DMS153 (cell line): ENCODE data around the gene WFDC9.
A peak's percentile ranks its signal among the peaks of the same experiment; 100 is the strongest.
"Not testable (repeated sequence)": the region's sequence is repeated elsewhere in the genome, so short reads cannot be mapped to it uniquely, and the experiment has no call there.

Experiments used
- DNase-seq: peaks from one replicate; lab custom pipeline; 2025; lab: John Stamatoyannopoulos, UW

Gene WFDC9

DNA sequence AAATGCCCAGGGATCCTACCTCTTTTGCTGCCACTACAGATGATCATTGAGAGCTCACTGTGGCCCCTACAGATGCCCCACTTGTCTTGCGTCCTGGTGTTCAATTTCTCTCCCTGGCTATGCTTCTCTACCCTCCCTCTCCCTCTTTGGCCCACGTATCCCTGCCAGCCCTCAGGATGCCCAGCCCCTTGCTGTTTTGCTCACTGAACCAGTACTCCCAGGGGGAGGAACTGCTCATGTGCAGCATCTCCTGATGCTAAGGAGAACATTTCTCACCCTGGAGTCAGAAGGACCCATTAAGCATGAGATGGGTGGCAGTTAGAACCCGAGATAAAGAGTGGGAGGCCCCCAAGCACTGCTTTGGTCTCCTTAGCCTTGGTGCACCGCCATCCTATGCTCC lies at the start of gene WFDC9:
Gene WFDC9, minus strand, starts transcription at position 101 of the 400 bp plus-strand sequence. CDS start 21,103 bp downstream, outside the sequence.
- DNase-seq = no peak

DNA sequence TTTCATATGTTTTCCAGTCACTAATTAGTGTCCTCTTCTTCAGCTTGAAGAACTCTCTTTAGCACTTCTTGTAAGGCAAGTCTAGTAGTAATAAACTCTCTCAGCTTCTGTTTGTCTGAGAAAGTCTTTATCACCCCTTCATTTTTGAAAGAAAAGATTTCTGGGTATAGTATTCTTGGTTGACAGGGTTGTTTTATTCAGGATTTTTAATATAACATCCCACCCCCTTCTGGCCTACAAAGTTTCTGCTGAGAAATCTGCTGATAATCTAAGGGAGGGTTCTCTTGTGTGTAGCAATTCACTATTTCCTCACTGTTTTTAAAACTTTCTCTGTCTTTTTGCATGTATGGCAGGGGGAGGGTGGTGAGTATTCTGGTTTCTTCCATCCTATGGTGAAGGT lies 48.6 kb upstream of the WFDC9 start:
- DNase-seq = no peak

DNA sequence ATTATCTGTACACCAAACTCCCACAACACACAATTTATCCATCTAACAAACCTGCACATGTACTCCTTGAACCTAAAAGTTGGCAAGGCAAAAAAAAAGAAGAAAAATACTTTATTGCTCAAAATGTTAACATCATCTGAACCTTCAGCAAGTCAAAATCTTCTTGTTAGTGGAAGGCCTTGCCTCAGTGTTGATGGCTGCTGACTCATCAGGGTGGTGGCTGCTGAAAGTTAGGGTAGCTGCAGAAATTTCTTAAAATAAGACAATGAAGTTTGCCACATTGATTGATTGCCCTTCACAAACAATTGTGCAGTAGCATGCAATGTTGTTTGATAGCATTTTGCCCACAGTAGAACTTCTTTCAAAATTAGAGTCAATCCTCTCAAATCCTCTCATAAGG lies 41.7 kb upstream of the WFDC9 start:
- DNase-seq = no peak

DNA sequence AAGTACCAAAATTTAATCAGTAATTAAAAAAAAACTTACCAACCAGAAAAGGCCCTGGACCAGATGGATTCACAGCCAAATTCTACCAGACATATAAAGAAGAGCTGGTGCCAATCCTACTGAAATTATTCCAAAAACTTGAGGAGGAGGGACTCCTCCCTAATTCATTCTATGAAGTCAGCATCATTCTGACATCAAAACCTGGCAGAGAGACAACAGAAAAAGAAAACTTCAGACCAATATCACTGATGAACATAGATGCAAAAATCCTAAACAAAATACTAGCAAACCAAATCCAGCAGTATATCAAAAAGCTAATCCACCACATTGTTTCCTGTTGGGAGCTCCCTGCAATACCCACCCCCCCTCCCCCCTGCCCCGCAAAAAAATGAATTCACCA lies 39.1 kb upstream of the WFDC9 start, which contains the start of gene WFDC11:
Gene WFDC11, minus strand, starts transcription at position 101 of the 400 bp plus-strand sequence. CDS start 19,639 bp downstream, outside the sequence.
- DNase-seq = no peak

DNA sequence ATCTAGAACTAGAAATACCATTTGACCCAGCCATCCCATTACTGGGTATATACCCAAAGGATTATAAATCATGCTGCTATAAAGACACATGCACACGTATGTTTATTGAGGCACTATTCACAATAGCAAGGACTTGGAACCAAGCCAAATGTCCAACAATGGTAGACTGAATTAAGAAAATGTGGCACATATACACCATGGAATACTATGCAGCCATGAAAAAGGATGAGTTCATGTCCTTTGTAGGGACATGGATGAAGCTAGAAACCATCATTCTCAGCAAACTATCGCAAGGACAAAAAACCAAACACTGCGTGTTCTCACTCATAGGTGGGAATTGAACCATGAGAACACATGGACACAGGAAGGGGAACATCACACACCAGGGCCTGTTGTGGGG lies 26.0 kb upstream of the WFDC9 start:
- not testable (repeated sequence) for DNase-seq

DNA sequence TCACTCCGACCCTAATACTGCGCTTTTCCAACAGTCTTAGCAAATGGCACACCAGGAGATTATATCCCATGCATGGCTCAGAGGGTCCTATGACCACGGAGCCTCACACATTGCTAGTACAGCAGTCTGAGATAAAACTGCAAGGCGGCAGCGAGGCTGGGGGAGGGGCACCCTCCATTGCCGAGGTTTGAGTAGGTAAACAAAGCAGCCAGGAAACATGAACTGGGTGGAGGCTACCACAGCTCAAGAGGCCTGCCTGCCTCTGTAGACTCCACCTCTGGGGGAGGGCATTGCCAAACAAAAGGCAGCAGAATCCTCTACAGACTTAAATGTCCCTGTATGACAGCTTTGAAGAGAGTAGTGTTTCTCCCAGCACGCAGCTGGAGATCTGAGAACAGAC lies 20.6 kb upstream of the WFDC9 start:
- peak; percentile 51 for DNase-seq

DNA sequence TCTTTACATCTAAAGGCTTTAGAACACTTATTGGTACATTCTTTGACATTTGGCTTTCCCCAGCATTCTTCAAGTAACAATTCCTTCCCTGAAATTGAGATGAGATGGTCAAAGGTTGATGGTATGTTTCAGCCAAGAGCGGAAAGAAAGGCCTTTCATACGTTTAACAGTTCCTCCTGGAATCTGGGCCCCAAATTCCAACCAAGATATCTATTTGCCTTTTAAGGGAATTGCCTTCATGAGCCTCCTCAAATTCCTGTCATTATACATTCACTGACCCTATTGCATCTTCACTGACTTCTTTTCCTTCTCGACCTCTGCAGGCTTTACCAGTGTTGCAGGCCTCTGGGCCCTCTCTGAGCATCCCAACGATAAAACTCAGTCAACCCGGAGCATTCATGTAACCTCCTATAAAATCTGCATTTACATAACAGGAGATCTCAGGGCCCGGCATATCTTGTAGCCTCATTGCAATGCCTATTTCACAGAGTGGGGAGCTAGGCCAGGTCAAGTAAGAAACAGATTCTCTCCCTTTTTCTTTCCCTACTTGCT lies 18.3 kb upstream of the WFDC9 start:
- no peak for DNase-seq

DNA sequence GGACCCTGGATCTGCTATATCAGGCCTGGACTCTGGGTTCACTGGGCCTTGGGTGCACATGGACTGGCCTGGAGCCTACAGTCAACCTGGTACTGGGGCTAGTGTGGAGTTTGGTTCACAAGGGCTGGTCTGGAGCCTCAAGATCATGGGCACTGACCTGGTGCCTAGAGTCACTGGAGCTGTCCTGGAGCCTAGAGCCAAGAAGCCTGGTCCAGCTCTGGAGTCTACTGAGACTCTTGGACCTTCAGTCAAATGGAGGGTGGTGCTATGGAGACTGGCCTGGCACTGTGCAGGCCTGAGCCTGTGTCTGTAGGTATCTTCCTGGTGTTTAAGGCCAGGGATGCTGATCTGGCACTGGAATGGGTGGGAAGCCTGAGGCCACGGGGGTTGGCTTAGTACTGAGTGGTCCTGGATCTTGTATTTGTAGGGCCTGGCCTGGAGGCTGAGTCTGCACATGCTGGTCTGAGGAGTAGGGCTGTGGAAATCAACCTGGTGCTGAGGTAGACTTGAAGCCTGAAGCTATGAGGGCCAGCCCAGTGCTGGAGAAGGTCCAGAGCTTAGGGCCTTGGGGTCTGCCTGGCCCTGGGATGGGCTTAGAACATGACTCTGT lies 16.5 kb upstream of the WFDC9 start:
- no peak for DNase-seq

DNA sequence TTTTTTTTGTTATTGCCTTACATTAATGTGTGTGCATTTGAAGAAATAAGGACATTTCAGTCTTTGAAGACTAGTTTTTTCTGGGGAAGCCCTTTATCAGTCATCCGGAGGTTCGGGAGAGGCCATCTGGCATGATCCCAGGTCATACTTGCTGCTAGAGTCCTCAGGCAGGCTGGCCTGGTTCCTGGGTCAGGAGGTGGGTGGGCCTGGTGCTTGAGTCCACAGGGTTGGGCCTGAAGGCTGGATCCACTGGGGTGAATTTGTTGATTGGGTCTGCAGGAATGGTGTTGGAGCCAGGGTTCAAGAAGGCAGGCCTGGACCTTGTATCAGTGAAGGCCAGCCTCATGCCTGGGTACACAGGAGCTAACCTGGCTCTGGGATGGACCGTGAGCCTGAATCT lies 15.8 kb upstream of the WFDC9 start:
- DNase-seq = no peak

DNA sequence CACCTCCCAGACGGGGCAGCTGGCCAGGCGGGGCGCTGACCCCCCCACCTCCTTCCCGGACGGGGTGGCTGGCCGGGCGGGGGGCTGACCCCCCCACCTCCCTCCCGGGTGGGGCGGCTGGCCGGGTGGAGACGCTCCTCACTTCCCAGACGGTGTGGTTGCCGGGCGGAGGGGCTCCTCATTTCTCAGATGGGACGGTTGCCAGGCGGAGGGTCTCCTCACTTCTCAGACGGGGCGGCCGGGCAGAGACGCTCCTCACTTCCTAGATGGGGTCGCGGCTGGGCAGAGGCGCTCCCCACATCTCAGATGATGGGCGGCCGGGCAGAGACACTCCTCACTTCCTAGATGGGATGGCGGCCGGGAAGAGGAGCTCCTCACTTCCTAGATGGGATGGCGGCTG lies 14.8 kb upstream of the WFDC9 start:
- DNase-seq = not testable (repeated sequence)

DNA sequence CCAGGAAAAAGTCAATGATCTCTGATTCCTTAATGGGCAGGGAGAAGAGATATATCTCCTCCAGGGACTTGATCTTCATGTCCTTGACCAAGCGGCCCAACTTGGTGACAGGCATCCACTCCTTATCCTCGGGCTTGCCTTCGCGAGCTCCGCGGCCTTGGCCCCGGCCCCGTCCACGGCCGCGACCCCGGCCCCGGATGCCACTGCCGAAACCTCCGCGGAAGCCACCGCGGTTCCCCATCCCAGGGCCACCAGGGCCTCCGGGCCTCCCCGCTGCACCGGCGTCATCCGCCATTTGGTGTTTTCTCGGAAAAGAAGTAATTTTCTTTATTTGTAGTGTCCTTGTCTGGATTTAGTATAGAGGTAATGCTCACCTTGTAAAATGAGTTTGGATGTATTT lies 10.0 kb upstream of the WFDC9 start:
- not testable (repeated sequence) for DNase-seq

DNA sequence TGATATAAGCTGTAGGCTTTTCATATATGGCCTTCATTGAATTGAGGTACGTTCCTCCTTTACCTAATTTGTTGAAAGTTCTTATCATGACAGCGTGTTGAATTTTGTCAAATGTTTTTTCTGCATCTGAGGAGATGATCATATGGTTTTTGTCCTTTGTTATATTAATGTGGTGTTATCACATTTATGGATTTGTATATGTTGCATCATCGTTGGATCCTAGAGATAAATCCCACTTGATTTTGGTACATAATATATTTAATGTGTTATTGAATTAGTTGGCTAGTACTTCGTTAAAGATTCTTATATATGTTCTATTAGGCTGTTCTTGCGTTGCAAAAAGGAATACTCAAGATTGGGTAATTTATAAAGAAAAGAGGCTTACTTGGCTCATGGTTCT lies 8.6 kb upstream of the WFDC9 start:
- DNase-seq = no peak

DNA sequence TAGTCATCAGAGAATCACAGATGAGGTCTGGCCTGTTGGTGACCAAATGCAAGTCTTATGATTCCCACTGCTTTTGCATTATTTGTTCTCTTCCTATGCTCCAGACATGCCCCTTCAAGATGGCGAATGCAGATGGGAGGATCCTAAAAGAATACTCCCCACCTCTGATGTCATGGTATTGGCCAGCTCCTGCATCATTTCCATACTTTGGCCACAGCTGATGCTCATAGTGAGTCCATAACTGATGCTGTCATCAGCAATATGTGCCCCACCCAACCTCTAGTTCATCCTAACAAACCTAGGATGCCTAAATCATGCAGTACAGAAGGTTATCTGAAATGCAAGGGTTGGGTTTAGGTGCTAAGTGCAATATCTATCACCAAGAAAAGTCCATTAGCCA lies 5.4 kb upstream of the WFDC9 start:
- no peak for DNase-seq

DNA sequence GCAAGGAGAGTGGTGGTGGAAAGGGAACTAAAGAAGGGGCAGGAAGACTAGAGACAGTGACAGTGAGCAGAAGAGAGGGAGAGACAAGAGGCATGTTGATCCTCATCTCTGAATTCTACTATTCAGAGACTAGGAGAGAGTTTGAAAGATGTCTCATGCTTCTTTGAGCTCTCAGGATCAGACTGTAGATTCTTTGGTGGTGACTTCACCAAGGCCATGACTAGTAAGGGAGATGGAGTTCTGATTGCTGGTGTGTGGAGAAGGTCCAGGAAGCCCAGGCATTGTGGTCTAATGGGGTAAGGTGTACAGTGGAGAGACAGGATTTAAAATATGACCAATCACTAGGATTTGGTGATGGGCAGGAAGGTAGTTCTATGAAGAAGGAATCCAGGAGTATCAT lies 713 bp downstream of the WFDC9 start:
- no peak for DNase-seq

DNA sequence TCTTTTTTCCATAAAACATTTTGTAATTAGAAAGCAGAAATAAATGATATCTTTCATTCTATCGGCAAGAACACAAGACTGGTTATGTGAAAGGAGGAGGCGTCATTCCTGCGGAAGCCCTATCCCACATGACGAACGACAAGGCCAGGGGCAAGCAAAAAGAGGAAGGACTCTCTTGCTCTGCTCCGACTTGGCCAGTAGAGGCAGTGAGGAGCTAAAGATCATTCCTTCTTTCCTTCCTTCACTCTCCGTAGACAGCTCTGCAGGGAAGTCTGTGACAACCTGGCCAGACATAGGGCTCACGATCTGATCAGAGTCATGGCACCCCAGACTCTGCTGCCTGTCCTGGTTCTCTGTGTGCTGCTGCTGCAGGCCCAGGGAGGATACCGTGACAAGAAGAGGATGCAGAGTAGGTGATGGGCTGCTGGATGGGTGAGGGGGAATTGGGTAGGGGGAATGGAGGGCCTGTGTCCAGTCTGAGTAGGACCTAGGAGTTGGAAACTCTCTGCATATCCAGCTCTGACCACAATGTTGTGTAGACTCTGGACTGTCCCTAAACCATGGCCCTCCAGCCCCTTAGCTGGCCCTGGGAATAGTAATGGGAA lies 1.5 kb downstream of the WFDC9 start, which contains the start of gene WFDC10A:
Gene WFDC10A, plus strand, starts transcription at position 244 of the 605 bp plus-strand sequence. Its CDS starts 75 bp downstream, at position 319.
- peak; percentile 13 for DNase-seq

DNA sequence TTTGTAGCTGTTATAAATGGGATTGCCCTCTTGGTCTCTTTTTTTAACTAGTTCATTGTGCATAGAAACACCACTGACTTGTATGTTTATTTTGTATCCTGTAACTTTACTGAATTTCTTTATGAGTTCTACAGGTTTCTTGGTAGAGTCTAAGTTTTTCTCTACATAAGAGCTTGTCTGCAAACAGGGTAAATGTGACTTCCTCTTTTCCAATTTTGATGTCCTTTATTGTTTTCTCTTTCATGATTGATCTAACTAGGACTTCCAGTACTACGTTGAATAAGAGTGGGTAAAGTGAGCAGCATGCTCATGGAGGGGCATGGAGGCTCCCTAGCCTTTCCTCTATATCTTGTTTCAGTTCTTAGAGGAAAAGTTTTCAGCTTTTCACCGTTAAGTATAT lies 4.5 kb downstream of the WFDC9 start:
- DNase-seq = no peak

DNA sequence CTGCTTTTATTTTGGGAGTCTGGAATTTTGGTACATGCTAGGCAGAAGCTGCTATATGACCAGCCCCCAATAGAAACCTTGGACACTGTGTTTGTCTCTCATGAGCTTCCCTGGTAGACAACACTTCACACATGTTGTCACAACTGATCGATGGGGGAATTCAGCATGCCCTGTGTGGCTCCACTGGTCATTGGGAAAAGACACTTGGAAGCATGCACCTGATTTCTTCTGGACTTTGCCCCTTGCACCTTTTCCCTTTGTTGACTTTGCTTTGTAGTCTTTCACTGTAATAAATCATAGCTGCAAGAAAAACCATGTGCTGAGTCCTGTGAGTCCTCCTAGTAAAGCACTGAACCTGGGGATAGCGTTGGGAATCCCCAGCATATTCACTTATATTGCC lies 9.5 kb downstream of the WFDC9 start:
- DNase-seq = no peak

DNA sequence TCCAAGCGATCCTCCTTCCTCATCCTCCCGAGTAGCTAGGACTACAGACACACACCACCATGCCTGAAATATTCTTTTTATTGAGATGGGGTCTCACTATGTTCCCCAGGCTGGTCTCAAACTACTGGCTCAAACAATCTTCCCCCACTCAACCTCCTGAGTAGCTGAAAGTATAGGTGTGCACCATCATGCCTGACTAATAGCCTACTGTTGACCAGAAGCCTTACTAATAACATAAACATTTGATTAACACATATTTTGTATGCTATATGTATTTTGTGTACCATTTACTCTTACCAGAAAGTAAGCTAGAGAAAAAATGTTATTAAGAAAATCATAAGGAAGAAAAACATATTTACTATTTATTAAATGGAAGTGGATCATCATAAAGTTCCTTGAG lies 13.5 kb downstream of the WFDC9 start:
- DNase-seq = no peak

DNA sequence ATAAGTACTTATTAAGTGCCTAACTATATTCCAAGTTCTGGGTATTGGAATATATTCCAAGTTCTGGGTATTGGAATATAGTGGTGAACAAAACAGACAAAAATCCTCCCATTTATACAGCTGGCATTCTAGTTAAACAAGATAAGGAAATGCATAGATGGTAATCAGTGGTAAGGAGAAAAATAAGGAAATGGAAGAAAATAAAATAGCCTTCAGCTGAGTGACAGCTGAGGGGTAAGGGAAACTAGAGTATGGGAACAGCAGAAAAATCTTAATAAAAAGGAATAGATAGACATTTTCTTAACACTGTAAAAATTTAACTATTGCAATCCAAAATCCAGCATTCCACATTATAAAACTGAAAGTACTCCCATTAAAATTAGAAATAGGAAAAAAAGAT lies 18.8 kb downstream of the WFDC9 start:
- no peak for DNase-seq

DNA sequence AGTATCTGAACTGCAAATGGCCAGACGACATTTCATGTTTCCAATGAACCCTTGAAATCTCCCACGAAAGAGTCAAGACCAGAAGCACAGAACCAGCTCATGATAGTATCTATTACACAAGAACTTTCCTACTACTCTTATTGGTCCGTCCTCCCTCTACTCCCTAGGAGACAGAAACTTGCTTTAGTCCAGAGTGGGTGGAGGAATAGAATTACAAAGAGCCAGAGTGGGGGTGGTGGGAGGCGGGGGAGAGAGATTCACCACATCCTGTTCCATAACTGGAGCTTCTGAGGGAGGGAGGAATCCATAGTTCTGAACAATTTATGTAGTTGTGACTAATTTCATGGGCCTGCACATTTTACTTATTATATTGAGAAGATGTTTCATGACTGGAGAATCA lies 20.0 kb downstream of the WFDC9 start:
- DNase-seq = no peak

DNA sequence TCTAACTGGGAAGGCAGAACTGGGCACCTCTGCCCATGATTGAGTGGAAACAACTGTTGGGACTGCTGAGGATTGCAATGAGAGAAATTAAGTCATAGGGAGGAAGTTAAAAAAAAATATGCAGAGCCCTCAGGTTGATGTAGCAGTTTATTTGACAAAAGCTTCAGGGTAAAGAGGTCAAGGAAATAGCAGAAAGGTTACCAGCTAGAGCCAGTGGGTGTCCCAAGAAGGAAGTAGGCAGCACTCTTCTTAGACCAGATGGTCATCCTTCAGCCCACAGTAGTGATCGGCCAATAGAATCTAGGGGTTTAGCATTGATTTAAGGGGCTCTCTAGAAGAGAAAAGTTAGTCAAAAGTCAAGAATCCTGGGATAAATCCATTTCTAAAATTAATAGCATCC lies 23.3 kb downstream of the WFDC9 start:
- DNase-seq = no peak

DNA sequence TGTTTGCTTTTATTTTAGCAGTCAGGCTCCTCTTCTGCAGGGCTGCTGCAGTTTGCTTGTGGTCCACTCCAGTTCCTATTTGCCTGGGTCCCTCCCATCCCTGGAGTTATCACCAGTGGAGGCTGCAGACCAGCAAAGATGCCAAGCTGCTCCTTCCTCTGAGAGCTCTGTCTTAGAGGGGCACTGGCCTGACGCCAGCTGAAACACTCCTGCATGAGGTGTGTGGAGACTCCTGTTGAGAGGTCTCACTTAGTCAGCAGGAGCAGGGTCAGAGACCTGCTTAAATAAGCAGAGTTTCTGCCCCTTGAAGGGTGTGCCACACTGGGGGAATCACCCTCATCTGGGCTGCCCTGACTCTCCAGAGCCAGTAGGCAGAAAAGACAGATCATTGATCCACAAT lies 35.8 kb downstream of the WFDC9 start:
- no peak for DNase-seq

DNA sequence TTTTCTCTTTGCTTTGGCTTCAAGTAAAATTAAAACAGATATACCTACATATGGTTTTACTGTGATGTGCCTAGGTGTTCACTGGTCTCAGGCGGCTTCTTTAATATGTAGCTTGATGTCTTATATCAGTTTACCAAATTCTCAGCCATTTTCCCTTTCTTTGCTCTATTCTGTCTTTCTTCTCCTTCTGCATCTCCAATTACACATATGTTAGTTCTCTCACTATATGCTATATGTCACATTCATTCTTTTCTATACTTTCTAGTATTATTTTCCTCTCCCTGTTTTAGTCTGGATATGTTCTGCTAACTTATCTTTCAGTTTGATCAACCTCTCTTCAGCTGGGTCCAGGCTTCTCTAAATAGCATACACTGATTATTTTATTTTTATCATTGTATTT lies 37.6 kb downstream of the WFDC9 start:
- no peak for DNase-seq
